Liver (tissue), 2 donors: ENCODE results near the gene IGSF22.

ENCODE experiments used
- FOXA1 ChIP-seq: IDR thresholded peaks from 2 replicates; pipeline ENCODE4 v1.6.1; 2016; ENCODE audit warnings: antibody characterized with exemption
- TF ChIP-seq, protein P1 (sequence below): fragments of 150-350 bp; IDR thresholded peaks from 2 replicates; pipeline ENCODE4 v1.5.1; 2017; ENCODE audit warnings: improper control_type of control experiment, low read depth, low read length; ENCODE audit not compliant: missing input control
- TF ChIP-seq, protein P2 (sequence below): IDR thresholded peaks from 2 replicates; pipeline ENCODE4 v1.6.1; 2016; ENCODE audit warnings: antibody characterized with exemption, mild to moderate bottlenecking
- donor health status: healthy.

DNA sequence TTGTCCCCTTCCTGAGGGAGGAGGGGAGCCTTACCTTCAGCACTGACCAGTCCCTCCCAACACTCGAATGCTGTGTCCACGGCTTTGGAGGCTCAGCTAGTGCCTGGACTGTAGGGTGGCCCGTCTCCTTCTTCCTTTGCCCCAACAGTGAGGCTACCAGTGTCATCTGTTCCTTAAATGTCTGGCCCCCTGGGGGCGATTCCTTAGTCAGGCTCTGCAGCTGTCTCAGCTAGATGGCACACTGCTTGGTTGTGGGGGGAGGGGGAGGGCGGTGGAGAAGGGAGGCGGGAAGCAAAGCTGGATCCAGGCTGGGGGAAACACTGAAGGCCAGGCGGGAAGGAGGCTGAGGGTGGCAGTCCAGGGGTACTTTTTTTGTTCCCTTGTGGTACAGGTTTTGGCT is at the start of gene IGSF22:
- TF ChIP-seq FOXA1, result no peak
- TF ChIP-seq, protein P1, sequence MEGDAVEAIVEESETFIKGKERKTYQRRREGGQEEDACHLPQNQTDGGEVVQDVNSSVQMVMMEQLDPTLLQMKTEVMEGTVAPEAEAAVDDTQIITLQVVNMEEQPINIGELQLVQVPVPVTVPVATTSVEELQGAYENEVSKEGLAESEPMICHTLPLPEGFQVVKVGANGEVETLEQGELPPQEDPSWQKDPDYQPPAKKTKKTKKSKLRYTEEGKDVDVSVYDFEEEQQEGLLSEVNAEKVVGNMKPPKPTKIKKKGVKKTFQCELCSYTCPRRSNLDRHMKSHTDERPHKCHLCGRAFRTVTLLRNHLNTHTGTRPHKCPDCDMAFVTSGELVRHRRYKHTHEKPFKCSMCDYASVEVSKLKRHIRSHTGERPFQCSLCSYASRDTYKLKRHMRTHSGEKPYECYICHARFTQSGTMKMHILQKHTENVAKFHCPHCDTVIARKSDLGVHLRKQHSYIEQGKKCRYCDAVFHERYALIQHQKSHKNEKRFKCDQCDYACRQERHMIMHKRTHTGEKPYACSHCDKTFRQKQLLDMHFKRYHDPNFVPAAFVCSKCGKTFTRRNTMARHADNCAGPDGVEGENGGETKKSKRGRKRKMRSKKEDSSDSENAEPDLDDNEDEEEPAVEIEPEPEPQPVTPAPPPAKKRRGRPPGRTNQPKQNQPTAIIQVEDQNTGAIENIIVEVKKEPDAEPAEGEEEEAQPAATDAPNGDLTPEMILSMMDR, result no peak
- TF ChIP-seq, protein P2, sequence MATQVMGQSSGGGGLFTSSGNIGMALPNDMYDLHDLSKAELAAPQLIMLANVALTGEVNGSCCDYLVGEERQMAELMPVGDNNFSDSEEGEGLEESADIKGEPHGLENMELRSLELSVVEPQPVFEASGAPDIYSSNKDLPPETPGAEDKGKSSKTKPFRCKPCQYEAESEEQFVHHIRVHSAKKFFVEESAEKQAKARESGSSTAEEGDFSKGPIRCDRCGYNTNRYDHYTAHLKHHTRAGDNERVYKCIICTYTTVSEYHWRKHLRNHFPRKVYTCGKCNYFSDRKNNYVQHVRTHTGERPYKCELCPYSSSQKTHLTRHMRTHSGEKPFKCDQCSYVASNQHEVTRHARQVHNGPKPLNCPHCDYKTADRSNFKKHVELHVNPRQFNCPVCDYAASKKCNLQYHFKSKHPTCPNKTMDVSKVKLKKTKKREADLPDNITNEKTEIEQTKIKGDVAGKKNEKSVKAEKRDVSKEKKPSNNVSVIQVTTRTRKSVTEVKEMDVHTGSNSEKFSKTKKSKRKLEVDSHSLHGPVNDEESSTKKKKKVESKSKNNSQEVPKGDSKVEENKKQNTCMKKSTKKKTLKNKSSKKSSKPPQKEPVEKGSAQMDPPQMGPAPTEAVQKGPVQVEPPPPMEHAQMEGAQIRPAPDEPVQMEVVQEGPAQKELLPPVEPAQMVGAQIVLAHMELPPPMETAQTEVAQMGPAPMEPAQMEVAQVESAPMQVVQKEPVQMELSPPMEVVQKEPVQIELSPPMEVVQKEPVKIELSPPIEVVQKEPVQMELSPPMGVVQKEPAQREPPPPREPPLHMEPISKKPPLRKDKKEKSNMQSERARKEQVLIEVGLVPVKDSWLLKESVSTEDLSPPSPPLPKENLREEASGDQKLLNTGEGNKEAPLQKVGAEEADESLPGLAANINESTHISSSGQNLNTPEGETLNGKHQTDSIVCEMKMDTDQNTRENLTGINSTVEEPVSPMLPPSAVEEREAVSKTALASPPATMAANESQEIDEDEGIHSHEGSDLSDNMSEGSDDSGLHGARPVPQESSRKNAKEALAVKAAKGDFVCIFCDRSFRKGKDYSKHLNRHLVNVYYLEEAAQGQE, result no peak
